H9 (cell line): Measurements from ENCODE around the gene C1orf105. TPM values are rescaled to one million over a fixed set of nuclear protein-coding genes. Genes with fewer than 3 reads are reported as not detected.

Experiments
- DNase-seq: peaks from one replicate; pipeline ENCODE4 v3.0.0-alpha.2; 2017
- H2AFZ ChIP-seq: one replicate; pipeline ENCODE4 v1.6.1; 2013; ENCODE audit warnings: mild to moderate bottlenecking, low read length, control low read depth, moderate library complexity
- H2AK5ac ChIP-seq: 2 replicates; pipeline ENCODE4 v1.6.1; 2013; ENCODE audit warnings: low read length, control low read depth, mixed read lengths; ENCODE audit not compliant: insufficient read length
- H2BK120ac ChIP-seq: one replicate; pipeline ENCODE4 v1.6.1; 2013; ENCODE audit warnings: low read depth, mild to moderate bottlenecking, low read length, control low read depth, inconsistent platforms; ENCODE audit not compliant: poor library complexity, severe bottlenecking
- H2BK12ac ChIP-seq: 2 replicates; pipeline ENCODE4 v1.6.1; 2013; ENCODE audit warnings: low read length, control low read depth, mixed read lengths, low read depth; ENCODE audit not compliant: insufficient read length
- H2BK15ac ChIP-seq: 2 replicates; pipeline ENCODE4 v1.6.1; 2013; ENCODE audit warnings: low read depth, low read length, control low read depth
- H2BK20ac ChIP-seq: one replicate; pipeline ENCODE4 v1.6.1; 2013; ENCODE audit warnings: low read depth, mild to moderate bottlenecking, low read length, control low read depth, inconsistent platforms; ENCODE audit not compliant: poor library complexity, severe bottlenecking
- H2BK5ac ChIP-seq: 2 replicates; pipeline ENCODE4 v1.6.1; 2013; ENCODE audit warnings: low read length, control low read depth, mixed read lengths; ENCODE audit not compliant: insufficient read length
- H3K14ac ChIP-seq: 2 replicates; pipeline ENCODE4 v1.6.1; 2013; ENCODE audit warnings: low read length, control low read depth; ENCODE audit not compliant: insufficient read depth
- H3K18ac ChIP-seq: 2 replicates; pipeline ENCODE4 v1.6.1; 2013; ENCODE audit warnings: low read depth, mild to moderate bottlenecking, mixed read lengths, low read length, control low read depth; ENCODE audit not compliant: insufficient read length
- H3K23ac ChIP-seq: 2 replicates; pipeline ENCODE4 v1.6.1; 2013; ENCODE audit warnings: low read length, control low read depth, mixed read lengths, low read depth; ENCODE audit not compliant: insufficient read length
- H3K23me2 ChIP-seq: 2 replicates; pipeline ENCODE4 v1.6.1; 2013; ENCODE audit warnings: low read depth, mild to moderate bottlenecking, mixed read lengths, low read length, control low read depth; ENCODE audit not compliant: insufficient read length, poor library complexity, severe bottlenecking
- H3K27ac ChIP-seq: 2 replicates; pipeline ENCODE4 v1.5.1; 2013; ENCODE audit warnings: low read length, control low read depth, mixed read lengths, low read depth; ENCODE audit not compliant: insufficient read length
- H3K27me3 ChIP-seq: 2 replicates; pipeline ENCODE4 v1.6.1; 2013; ENCODE audit warnings: low read length, control low read depth, inconsistent platforms; ENCODE audit not compliant: insufficient read depth
- H3K4ac ChIP-seq: 2 replicates; pipeline ENCODE4 v1.6.1; 2013; ENCODE audit warnings: low read depth, mild to moderate bottlenecking, control low read depth, inconsistent platforms, low read length, moderate library complexity
- H3K4me1 ChIP-seq: 2 replicates; pipeline ENCODE4 v1.6.1; 2013; ENCODE audit warnings: low read length, control low read depth, inconsistent platforms; ENCODE audit not compliant: insufficient read depth
- H3K4me2 ChIP-seq: 2 replicates; pipeline ENCODE4 v1.6.1; 2013; ENCODE audit warnings: low read length, control low read depth, mixed read lengths; ENCODE audit not compliant: insufficient read length, insufficient read depth
- H3K56ac ChIP-seq: 2 replicates; pipeline ENCODE4 v1.6.1; 2013; ENCODE audit warnings: low read depth, mild to moderate bottlenecking, mixed read lengths, low read length, control low read depth; ENCODE audit not compliant: insufficient read length
- H3K79me1 ChIP-seq: 2 replicates; pipeline ENCODE4 v1.6.1; 2013; ENCODE audit warnings: low read depth, mild to moderate bottlenecking, moderate library complexity, low read length, control low read depth, inconsistent platforms; ENCODE audit not compliant: insufficient read depth, poor library complexity, severe bottlenecking
- H3K79me2 ChIP-seq: 2 replicates; pipeline ENCODE4 v1.6.1; 2013; ENCODE audit warnings: low read length, control low read depth, inconsistent platforms; ENCODE audit not compliant: insufficient read depth
- H3K9ac ChIP-seq: 2 replicates; pipeline ENCODE4 v1.6.1; 2013; ENCODE audit warnings: low read length, control low read depth, mixed read lengths; ENCODE audit not compliant: insufficient read length; ENCODE audit errors: extremely low read depth
- H3K9me3 ChIP-seq: one replicate; pipeline ENCODE4 v1.6.1; 2013; ENCODE audit warnings: low read depth, low read length, inconsistent platforms; ENCODE audit not compliant: control insufficient read depth
- H3T11ph ChIP-seq: one replicate; pipeline ENCODE4 v1.6.1; 2013; ENCODE audit warnings: mild to moderate bottlenecking, low read length, control low read depth, inconsistent platforms
- H4K20me1 ChIP-seq: one replicate; pipeline ENCODE4 v1.6.1; 2013; ENCODE audit not compliant: control insufficient read depth, insufficient read length, insufficient read depth
- H4K5ac ChIP-seq: 2 replicates; pipeline ENCODE4 v1.6.1; 2013; ENCODE audit warnings: low read depth, mild to moderate bottlenecking, mixed read lengths, low read length, control low read depth; ENCODE audit not compliant: insufficient read length
- H4K8ac ChIP-seq: replicated peaks from 2 replicates; pipeline ENCODE4 v1.6.1; 2013; ENCODE audit warnings: low read length, control low read depth, mixed read lengths, low read depth; ENCODE audit not compliant: insufficient read length
- H4K91ac ChIP-seq: 2 replicates; pipeline ENCODE4 v1.6.1; 2013; ENCODE audit warnings: low read depth, mild to moderate bottlenecking, moderate library complexity, mixed read lengths, low read length, control low read depth; ENCODE audit not compliant: insufficient read length
- H3K27ac Mint-ChIP-seq, 3 experiments: 2 replicates in 2 of 3; 3 replicates in 1 of 3; pipeline ENCODE4 v1.8.0; 2020 to 2021; ENCODE audit warnings: mixed read lengths in 3 of 3, mild to moderate bottlenecking in 1 of 3, moderate library complexity in 1 of 3
- H3K27me3 Mint-ChIP-seq: 2 replicates; pipeline ENCODE4 v1.8.0; 2021; ENCODE audit warnings: low read depth, mild to moderate bottlenecking, moderate library complexity, mixed read lengths
- H3K36me3 Mint-ChIP-seq, 3 experiments: 2 replicates in 2 of 3; 3 replicates in 1 of 3; pipeline ENCODE4 v1.8.0; 2020 to 2021; ENCODE audit warnings: low read depth in 3 of 3, mixed read lengths in 3 of 3; ENCODE audit not compliant: insufficient read depth in 1 of 3
- H3K4me1 Mint-ChIP-seq, 2 experiments: 2 replicates each; pipeline ENCODE4 v1.8.0; 2020; ENCODE audit warnings: mixed read lengths in 2 of 2
- H3K4me3 Mint-ChIP-seq, 2 experiments: 2 replicates in 1 of 2; 3 replicates in 1 of 2; pipeline ENCODE4 v1.8.0; 2020 to 2021; ENCODE audit warnings: mild to moderate bottlenecking in 2 of 2, mixed read lengths in 2 of 2, moderate library complexity in 1 of 2
- H3K9me3 Mint-ChIP-seq, 2 experiments: 2 replicates in 1 of 2; 3 replicates in 1 of 2; pipeline ENCODE4 v1.8.0; 2020; ENCODE audit warnings: mild to moderate bottlenecking in 2 of 2, mixed read lengths in 2 of 2, moderate library complexity in 1 of 2
- WGBS: extraction: QIAGEN DNeasy Blood & Tissue Kit; methylation state at CpG from one replicate; pipeline ENCODE4 v1.1.7; 2013; ENCODE audit warnings: missing lambda C conversion rate, low lambda C conversion rate, mixed read lengths; ENCODE audit not compliant: insufficient read length; ENCODE audit errors: extremely low coverage; 5-methylcytosine and 5-hydroxymethylcytosine counted together
- total RNA-seq: library from RNA; stranded (reverse); gene quantifications from 2 replicates; pipeline ENCODE4 v1.2.1, GENCODE V29; 2021
- TF ChIP-seq, protein P1 (sequence below): fragments of 200-600 bp; sonication (generic); conservative IDR thresholded peaks from 3 replicates; pipeline ENCODE4 v1.8.0; 2021; ENCODE audit warnings: antibody characterized with exemption, mild to moderate bottlenecking

Gene C1orf105
- total RNA-seq, 1 experiment from 2014 or later = not detected

DNA sequence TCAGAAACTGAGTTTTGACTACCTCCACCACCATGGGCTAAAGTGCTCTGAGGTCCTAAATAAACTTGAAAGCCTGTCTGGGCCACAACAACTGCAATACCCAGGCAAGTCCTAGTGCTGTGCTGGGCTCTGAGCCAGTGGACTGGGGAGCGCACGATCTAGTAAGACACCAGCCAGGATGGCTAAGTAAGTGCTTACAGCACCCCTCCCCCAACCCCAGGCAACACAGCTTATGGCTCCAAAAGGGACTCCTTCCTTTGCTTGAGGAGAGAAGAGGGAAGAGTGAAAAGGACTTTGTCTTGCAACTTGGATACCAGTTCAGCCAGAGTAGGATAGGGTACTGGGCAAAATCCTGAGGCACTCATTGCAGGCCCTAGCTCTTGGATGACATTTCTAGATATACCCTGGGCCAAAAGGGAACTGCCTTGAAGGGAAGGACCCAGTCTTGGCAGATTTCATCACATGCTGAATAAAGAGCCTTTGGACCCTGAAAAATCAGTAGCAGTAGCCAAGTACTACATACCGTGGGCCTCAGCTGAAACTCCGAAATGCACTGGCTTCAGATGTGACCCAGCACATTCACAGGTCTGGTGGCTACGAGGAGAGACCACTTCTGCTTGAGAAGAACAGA lies 1.6 kb downstream of the C1orf105 start:
- no peak overlapping the region for H2BK5ac ChIP-seq
- DNase-seq = no peak
- no peaks in the 10 kb centered on the region for H3K27me3 ChIP-seq
- TF ChIP-seq, protein P1, sequence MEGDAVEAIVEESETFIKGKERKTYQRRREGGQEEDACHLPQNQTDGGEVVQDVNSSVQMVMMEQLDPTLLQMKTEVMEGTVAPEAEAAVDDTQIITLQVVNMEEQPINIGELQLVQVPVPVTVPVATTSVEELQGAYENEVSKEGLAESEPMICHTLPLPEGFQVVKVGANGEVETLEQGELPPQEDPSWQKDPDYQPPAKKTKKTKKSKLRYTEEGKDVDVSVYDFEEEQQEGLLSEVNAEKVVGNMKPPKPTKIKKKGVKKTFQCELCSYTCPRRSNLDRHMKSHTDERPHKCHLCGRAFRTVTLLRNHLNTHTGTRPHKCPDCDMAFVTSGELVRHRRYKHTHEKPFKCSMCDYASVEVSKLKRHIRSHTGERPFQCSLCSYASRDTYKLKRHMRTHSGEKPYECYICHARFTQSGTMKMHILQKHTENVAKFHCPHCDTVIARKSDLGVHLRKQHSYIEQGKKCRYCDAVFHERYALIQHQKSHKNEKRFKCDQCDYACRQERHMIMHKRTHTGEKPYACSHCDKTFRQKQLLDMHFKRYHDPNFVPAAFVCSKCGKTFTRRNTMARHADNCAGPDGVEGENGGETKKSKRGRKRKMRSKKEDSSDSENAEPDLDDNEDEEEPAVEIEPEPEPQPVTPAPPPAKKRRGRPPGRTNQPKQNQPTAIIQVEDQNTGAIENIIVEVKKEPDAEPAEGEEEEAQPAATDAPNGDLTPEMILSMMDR = no peak
- no peaks in the 10 kb centered on the region for H3K9me3 ChIP-seq
- no peak overlapping the region for H3T11ph ChIP-seq
- Mint-ChIP-seq H3K27me3 (no peaks in the 10 kb centered on the region), H3K36me3 (no peaks in the 10 kb centered on the region; a peak in 1 of 7 replicates), H3K4me1 (peaks cover 19% of the 10 kb centered on the region in 2 experiments), H3K4me3 (no peak overlapping the region), H3K9me3 (no peaks in the 10 kb centered on the region), H3K27ac (peak overlapping the region in 1 of 3 experiments; percentile 20; a peak in 1 of 7 replicates)
- no peak overlapping the region for H3K18ac ChIP-seq
- H4K5ac ChIP-seq = no peak overlapping the region
- no peak overlapping the region for H2AK5ac ChIP-seq
- no peak overlapping the region for H4K91ac ChIP-seq
- no peak overlapping the region for H3K23ac ChIP-seq
- H3K27ac ChIP-seq = no peak overlapping the region
- H2BK20ac ChIP-seq = no peak overlapping the region
- H3K56ac ChIP-seq = no peak overlapping the region
- no peak overlapping the region for H3K14ac ChIP-seq
- no peak overlapping the region for H3K9ac ChIP-seq
- no peaks in the 10 kb centered on the region for H3K4me1 ChIP-seq
- H4K20me1 ChIP-seq = no peaks in the 10 kb centered on the region
- no peaks in the 10 kb centered on the region for H3K23me2 ChIP-seq
- H2BK120ac ChIP-seq = no peak overlapping the region
- no peak overlapping the region for H3K4me2 ChIP-seq
- H3K79me1 ChIP-seq = no peaks in the 10 kb centered on the region
- WGBS = no CpG with 5 or more reads among the region's 5 CpGs
- no peaks in the 10 kb centered on the region for H3K79me2 ChIP-seq
- H3K4ac ChIP-seq = no peak overlapping the region
- no peak overlapping the region for H2BK12ac ChIP-seq
- H4K8ac ChIP-seq = no peak overlapping the region
- no peak overlapping the region for H2BK15ac ChIP-seq
- no peak overlapping the region for H2AFZ ChIP-seq
